DOHH2 (cell line): ENCODE results near the gene COMT.

Experiments
- H3F3A ChIP-seq: fragments of 200-600 bp; sonication (generic), shearing (Covaris generic); 2 replicates; pipeline ENCODE4 v1.6.0; 2016; ENCODE audit warnings: antibody characterized with exemption, mild to moderate bottlenecking; ENCODE audit not compliant: control insufficient read depth, insufficient read depth
- H3K27ac ChIP-seq: fragments of 200-600 bp; sonication (generic); 2 replicates; pipeline ENCODE4 v1.5.1; 2014; ENCODE audit warnings: low read depth, mild to moderate bottlenecking, low read length, moderate library complexity
- H3K27me3 ChIP-seq: fragments of 200-600 bp; sonication (generic); 2 replicates; pipeline ENCODE4 v1.6.1; 2014; ENCODE audit warnings: mild to moderate bottlenecking, low read length, mixed read lengths; ENCODE audit not compliant: control insufficient read depth
- H3K36me3 ChIP-seq: fragments of 200-600 bp; sonication (generic); 2 replicates; pipeline ENCODE4 v1.6.1; 2014; ENCODE audit warnings: mild to moderate bottlenecking, low read length, moderate library complexity, mixed read lengths; ENCODE audit not compliant: control insufficient read depth
- H3K4me1 ChIP-seq: fragments of 200-600 bp; sonication (generic); 2 replicates; pipeline ENCODE4 v1.6.1; 2014; ENCODE audit warnings: mild to moderate bottlenecking, low read length, mixed read lengths; ENCODE audit not compliant: control insufficient read depth
- H3K4me2 ChIP-seq: fragments of 200-600 bp; sonication (generic); 2 replicates; pipeline ENCODE4 v1.6.0; 2014; ENCODE audit warnings: mild to moderate bottlenecking, low read length, moderate library complexity
- H3K4me3 ChIP-seq: fragments of 200-600 bp; sonication (generic); 2 replicates; pipeline ENCODE4 v1.5.1; 2014; ENCODE audit warnings: mild to moderate bottlenecking, low read length, mixed read lengths
- H3K79me2 ChIP-seq: fragments of 200-600 bp; sonication (generic); 2 replicates; pipeline ENCODE4 v1.6.1; 2014; ENCODE audit warnings: mild to moderate bottlenecking, low read length, mixed read lengths; ENCODE audit not compliant: control insufficient read depth
- H3K9me2 ChIP-seq: fragments of 200-600 bp; sonication (generic); replicated peaks from 2 replicates; pipeline ENCODE4 v1.6.1; 2014; ENCODE audit warnings: mild to moderate bottlenecking, low read length, mixed read lengths; ENCODE audit not compliant: control insufficient read depth
- H3K9me3 ChIP-seq: fragments of 200-600 bp; sonication (generic); 2 replicates; pipeline ENCODE4 v1.6.1; 2014; ENCODE audit warnings: antibody characterized with exemption, low read length, mixed read lengths; ENCODE audit not compliant: control insufficient read depth, insufficient read depth
- H4K20me1 ChIP-seq: fragments of 200-600 bp; sonication (generic); 2 replicates; pipeline ENCODE4 v1.6.0; 2014; ENCODE audit warnings: low read depth, mild to moderate bottlenecking, antibody characterized with exemption, low read length, moderate library complexity; ENCODE audit not compliant: control insufficient read depth, insufficient read depth
- EZH2phosphoT487 ChIP-seq: fragments of 200-600 bp; sonication (generic); IDR thresholded peaks from 2 replicates; pipeline ENCODE4 v1.6.1; 2017; ENCODE audit warnings: borderline replicate concordance, mild to moderate bottlenecking, antibody characterized with exemption, low read length, moderate library complexity, mixed read lengths
- TF ChIP-seq, protein P1 (sequence below): fragments of 200-600 bp; sonication (generic); IDR thresholded peaks from one replicate; pipeline ENCODE4 v1.5.1; 2014; ENCODE audit warnings: antibody characterized with exemption, mild to moderate bottlenecking, low read depth, low read length; ENCODE audit not compliant: poor library complexity, severe bottlenecking

The COMT gene

DNA sequence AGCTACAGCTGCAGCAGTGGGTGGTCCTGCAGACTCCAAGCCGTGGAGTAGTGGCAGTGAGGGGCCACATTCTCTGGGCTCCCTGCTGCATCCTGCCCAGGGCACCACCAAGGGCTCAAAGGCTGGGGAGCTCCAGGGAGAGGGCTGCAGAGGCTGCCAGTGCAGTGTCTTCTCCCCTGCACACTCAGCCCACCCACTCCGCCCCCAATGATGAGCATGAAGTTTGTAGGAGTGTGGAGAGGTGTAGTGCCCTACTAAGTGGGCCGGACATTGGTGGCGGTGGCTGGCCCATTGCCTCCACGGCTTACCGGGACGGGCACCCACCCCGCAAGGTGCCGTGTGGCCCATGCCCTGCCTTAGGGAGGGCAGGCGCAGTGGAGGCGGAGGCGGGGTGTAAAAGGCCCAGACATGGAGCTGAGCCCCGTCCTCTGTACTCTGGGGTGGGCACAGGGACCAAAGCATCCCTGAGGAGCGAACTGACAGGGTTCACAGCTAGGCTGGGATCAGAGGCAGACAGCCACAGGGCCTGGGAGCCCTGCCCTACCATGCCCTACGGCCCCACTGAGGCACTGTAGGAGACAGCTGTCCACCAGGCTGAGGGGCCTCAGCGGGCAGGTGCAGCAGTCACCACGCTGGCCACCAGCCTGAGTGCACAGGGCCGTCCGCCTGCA is 56.1 kb downstream of the COMT start:
- Histone ChIP-seq H4K20me1 (no peaks in the 10 kb centered on the region), H3K9me2 (no peaks in the 10 kb centered on the region), H3K36me3 (no peaks in the 10 kb centered on the region), H3F3A (no peaks in the 10 kb centered on the region), H3K27me3 (peaks cover 5% of the 10 kb centered on the region; the same call in 1 of the 2 replicates), H3K4me1 (no peaks in the 10 kb centered on the region), H3K4me2 (no peak overlapping the region), H3K9me3 (no peaks in the 10 kb centered on the region; the same call in 1 of the 2 replicates), H3K79me2 (no peaks in the 10 kb centered on the region), H3K27ac (no peak overlapping the region), H3K4me3 (no peak overlapping the region)
- TF ChIP-seq, protein P1, sequence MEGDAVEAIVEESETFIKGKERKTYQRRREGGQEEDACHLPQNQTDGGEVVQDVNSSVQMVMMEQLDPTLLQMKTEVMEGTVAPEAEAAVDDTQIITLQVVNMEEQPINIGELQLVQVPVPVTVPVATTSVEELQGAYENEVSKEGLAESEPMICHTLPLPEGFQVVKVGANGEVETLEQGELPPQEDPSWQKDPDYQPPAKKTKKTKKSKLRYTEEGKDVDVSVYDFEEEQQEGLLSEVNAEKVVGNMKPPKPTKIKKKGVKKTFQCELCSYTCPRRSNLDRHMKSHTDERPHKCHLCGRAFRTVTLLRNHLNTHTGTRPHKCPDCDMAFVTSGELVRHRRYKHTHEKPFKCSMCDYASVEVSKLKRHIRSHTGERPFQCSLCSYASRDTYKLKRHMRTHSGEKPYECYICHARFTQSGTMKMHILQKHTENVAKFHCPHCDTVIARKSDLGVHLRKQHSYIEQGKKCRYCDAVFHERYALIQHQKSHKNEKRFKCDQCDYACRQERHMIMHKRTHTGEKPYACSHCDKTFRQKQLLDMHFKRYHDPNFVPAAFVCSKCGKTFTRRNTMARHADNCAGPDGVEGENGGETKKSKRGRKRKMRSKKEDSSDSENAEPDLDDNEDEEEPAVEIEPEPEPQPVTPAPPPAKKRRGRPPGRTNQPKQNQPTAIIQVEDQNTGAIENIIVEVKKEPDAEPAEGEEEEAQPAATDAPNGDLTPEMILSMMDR = no peak
- TF ChIP-seq EZH2phosphoT487 = no peak

DNA sequence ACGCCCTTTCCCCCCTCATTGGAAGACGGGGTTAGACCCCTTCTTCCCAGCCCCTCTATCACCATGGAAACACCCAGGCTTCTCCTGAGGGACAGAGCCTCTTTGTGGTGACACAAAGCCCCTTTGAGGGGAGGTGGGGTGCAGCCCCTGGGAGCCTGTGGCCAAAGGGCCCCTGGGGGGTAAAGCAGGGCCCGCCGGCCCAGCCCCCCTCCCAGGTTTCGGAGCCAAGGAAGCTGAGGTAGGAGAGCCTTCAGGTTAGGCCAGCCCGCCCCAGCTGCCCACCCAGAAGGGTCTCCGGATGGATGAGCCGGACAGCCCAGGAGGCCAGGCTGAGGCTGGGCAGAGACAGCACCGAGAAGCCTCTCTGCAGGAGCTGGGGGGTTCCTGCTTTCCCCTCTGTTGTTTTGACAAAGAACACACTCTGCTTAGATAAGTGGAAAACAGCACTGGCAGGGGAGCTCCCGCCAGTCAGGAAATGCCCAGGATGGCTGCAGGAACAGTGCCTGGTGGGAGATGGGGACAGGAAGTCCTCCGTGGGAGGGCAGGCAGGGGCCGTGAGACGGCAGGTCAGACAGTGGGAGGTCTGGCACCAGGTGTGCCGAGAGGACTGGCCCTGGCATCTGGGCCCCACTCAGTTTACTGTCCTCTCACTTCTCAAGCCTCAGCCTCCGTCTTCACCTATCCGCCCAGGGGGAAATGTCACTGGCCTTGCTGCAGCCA is 56.8 kb downstream of the COMT start:
- TF ChIP-seq, protein P1 = no peak
- no peak for TF ChIP-seq EZH2phosphoT487
- H3K27me3 ChIP-seq = peaks cover 5% of the 10 kb centered on the region; the same call in 1 of the 2 replicates
- no peaks in the 10 kb centered on the region for H3F3A ChIP-seq
- no peak overlapping the region for H3K4me3 ChIP-seq
- H3K36me3 ChIP-seq = no peaks in the 10 kb centered on the region
- H3K27ac ChIP-seq = no peak overlapping the region
- H3K79me2 ChIP-seq = no peaks in the 10 kb centered on the region
- H3K4me2 ChIP-seq = no peak overlapping the region
- H3K9me3 ChIP-seq = peaks cover 5% of the 10 kb centered on the region
- no peaks in the 10 kb centered on the region for H4K20me1 ChIP-seq
- no peaks in the 10 kb centered on the region for H3K4me1 ChIP-seq
- H3K9me2 ChIP-seq = no peaks in the 10 kb centered on the region

DNA sequence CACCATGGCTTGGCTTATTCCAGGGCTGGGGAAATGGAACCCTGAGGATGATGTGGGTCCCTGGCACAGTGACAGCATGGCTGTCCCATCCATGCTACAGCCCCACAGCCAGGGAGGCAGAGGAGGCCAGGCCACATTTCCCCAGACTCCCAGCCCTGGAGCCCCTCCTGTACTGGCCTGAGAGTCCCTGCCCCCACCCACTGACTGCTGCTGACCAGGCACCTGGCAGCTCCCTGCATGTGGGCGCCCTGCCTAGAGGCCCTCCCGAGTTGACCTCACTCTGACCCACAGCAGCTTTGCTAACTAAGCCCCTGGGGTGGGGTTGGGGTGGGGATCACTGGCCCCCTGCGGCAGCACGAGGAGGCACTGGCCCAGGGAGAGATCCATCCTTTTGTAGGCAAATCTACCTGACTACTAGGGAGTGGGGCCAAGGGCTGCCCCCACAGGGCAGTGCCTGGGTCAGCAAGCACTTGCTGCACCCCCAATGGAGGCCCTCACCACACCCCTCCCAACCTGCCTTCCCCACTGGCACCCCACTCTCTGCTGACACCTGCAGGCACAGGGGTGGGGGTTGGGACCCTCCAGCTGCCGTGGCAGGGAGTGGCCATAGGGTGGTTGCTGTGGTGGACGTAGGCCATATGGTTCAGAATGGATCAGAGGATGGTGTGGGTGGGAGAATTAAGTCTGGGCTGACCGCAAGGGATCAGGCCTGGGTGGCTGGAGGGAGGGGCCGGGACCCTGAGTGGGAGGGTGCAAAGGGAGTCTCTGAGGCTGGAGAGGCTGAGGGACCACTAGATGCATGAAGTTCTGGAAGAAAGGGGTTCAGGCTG is 57.6 kb downstream of the COMT start:
- Histone ChIP-seq H3F3A (no peaks in the 10 kb centered on the region), H3K27me3 (peaks cover 5% of the 10 kb centered on the region; the same call in 1 of the 2 replicates), H3K4me3 (no peak overlapping the region), H3K36me3 (no peaks in the 10 kb centered on the region), H3K9me2 (no peaks in the 10 kb centered on the region), H3K27ac (no peak overlapping the region), H3K79me2 (no peaks in the 10 kb centered on the region), H4K20me1 (no peaks in the 10 kb centered on the region), H3K9me3 (peaks cover 12% of the 10 kb centered on the region), H3K4me2 (no peak overlapping the region), H3K4me1 (no peaks in the 10 kb centered on the region)
- TF ChIP-seq EZH2phosphoT487 = no peak
- TF ChIP-seq, protein P1 = no peak
